Gastroesophageal sphincter (tissue), 3 donors: ENCODE data around the gene CCDC117.
"Not testable (repeated sequence)": the region's sequence is repeated elsewhere in the genome, so short reads cannot be mapped to it uniquely, and the experiment has no call there.

Source experiments
- EP300 ChIP-seq: sonication (generic); formaldehyde crosslinking; IDR thresholded peaks from one replicate; pipeline ENCODE4 v1.6.1; 2017; ENCODE audit warnings: antibody characterized with exemption, mild to moderate bottlenecking
- POLR2A ChIP-seq, 2 donors: fragments of 450-650 bp; IDR thresholded peaks; one replicate each; pipeline ENCODE4 v1.6.1; 2017; ENCODE audit warnings: antibody characterized with exemption in 2 of 2, mild to moderate bottlenecking in 2 of 2, moderate library complexity in 1 of 2
- POLR2AphosphoS5 ChIP-seq: sonication (generic); formaldehyde crosslinking; IDR thresholded peaks from one replicate; pipeline ENCODE4 v1.6.1; 2017; ENCODE audit warnings: antibody characterized with exemption
- TF ChIP-seq, protein P1 (sequence below), 4 experiments: fragments of 200-600 bp in 2 of 4; fragments of 450-650 bp in 2 of 4; sonication (generic) in 1 of 4; IDR thresholded peaks; one replicate each; pipeline ENCODE4 v1.5.1; 2017 to 2019; ENCODE audit warnings: antibody characterized with exemption in 4 of 4, mild to moderate bottlenecking in 2 of 4, moderate library complexity in 2 of 4

DNA sequence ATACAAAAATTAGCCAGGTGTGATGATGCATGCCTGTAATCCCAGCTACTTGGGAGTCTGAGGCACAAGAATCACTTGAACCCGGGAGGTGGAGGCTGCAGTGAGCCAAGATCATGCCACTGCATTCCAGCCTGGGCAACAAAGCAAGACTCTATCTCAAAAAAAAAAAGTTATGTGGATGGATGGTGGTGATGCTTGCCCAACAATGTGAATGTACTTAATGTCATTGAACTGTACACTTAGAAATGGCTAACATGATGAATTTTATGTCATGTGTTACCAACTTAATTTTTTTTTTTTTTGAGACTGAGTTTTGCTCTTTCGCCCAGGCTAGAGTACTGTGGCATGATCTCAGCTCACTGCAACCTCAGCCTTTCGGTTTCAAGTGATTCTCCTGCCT, 18.0 kb upstream of the CCDC117 start:
- TF ChIP-seq POLR2A (IDR thresholded peaks at IDR 0.05); POLR2AphosphoS5; EP300: not testable (repeated sequence)
- TF ChIP-seq, protein P1, sequence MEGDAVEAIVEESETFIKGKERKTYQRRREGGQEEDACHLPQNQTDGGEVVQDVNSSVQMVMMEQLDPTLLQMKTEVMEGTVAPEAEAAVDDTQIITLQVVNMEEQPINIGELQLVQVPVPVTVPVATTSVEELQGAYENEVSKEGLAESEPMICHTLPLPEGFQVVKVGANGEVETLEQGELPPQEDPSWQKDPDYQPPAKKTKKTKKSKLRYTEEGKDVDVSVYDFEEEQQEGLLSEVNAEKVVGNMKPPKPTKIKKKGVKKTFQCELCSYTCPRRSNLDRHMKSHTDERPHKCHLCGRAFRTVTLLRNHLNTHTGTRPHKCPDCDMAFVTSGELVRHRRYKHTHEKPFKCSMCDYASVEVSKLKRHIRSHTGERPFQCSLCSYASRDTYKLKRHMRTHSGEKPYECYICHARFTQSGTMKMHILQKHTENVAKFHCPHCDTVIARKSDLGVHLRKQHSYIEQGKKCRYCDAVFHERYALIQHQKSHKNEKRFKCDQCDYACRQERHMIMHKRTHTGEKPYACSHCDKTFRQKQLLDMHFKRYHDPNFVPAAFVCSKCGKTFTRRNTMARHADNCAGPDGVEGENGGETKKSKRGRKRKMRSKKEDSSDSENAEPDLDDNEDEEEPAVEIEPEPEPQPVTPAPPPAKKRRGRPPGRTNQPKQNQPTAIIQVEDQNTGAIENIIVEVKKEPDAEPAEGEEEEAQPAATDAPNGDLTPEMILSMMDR (IDR thresholded peaks at IDR 0.05): not testable (repeated sequence)
